Gastrocnemius medialis (tissue), 4 donors: ENCODE data around the gene VDAC1. TPM values are rescaled to one million over a fixed set of nuclear protein-coding genes. Genes with fewer than 3 reads are reported as not detected.

ENCODE experiments used
- ATAC-seq, 2 donors: fragments of 150-250 bp; one replicate each; pipeline ENCODE4 v1.9.1; 2016
- DNase-seq, 2 donors: peaks; one replicate each; pipeline ENCODE4 v3.0.0-alpha.2; 2019
- H3K27ac ChIP-seq, 4 donors: fragments of 200-600 bp; sonication (generic); 1 replicate in 1 of 4; 2 replicates in 3 of 4; pipeline ENCODE4 v1.5.1; 2016 to 2018; ENCODE audit warnings: mild to moderate bottlenecking in 2 of 4, moderate library complexity in 1 of 4
- H3K27me3 ChIP-seq, 3 donors: fragments of 200-600 bp; sonication (generic) in 2 of 3; 1 replicate in 1 of 3; 2 replicates in 2 of 3; pipeline versions ENCODE4 v1.5.1 to v1.6.0; 2016 to 2019; ENCODE audit warnings: mild to moderate bottlenecking in 1 of 3, moderate library complexity in 1 of 3
- H3K36me3 ChIP-seq, 2 donors: fragments of 200-600 bp; sonication (generic) in 1 of 2; one replicate each; pipeline ENCODE4 v1.5.1; 2017 to 2018
- H3K4me1 ChIP-seq, 2 donors: fragments of 200-600 bp; sonication (generic) in 1 of 2; one replicate each; pipeline ENCODE4 v1.5.1; 2016 to 2017; ENCODE audit warnings: mild to moderate bottlenecking in 2 of 2
- H3K4me3 ChIP-seq, 4 donors: fragments of 200-600 bp; sonication (generic) in 3 of 4; 1 replicate in 1 of 4; 2 replicates in 3 of 4; pipeline ENCODE4 v1.5.1; 2016 to 2019; ENCODE audit warnings: mild to moderate bottlenecking in 2 of 4
- H3K9me3 ChIP-seq, 3 donors: fragments of 200-600 bp; sonication (generic) in 2 of 3; 1 replicate in 1 of 3; 2 replicates in 2 of 3; pipeline ENCODE4 v1.5.1; 2016 to 2019
- POLR2A ChIP-seq, 2 donors: fragments of 450-650 bp; IDR thresholded peaks; one replicate each; pipeline ENCODE4 v1.6.1; 2017; ENCODE audit warnings: antibody characterized with exemption in 2 of 2, mild to moderate bottlenecking in 2 of 2, moderate library complexity in 2 of 2
- in situ Hi-C, 4 donors: fragments of 200-750 bp; cut with MboI; loops; one replicate each; pipeline versions ENCODE4 v1.15.0 to v1.8.0; 2017; ENCODE audit warnings: low sequenced_read_pairs in 4 of 4
- intact Hi-C: fragments of 100-400 bp; cut with DNase I; formaldehyde crosslinking; loops from one replicate; pipeline ENCODE4 v1.15.1; 2023; ENCODE audit warnings: low total_unique reads
- total RNA-seq, 4 donors: library from RNA; depleted of rRNA; stranded (reverse); fragments of >200 nt; gene quantifications; one replicate each; pipeline versions ENCODE4 v1.1.0 to v1.2.3, GENCODE V29; 2016
- TF ChIP-seq, protein P1 (sequence below), 5 experiments: fragments of 450-650 bp in 3 of 5; fragments of 200-600 bp in 2 of 5; sonication (generic) in 2 of 5; IDR thresholded peaks in 4 of 5; conservative IDR thresholded peaks in 1 of 5; 1 replicate in 4 of 5; 2 replicates in 1 of 5; pipeline ENCODE4 v1.5.1; 2016 to 2019; ENCODE audit warnings: antibody characterized with exemption in 5 of 5, mild to moderate bottlenecking in 3 of 5, moderate library complexity in 3 of 5

VDAC1 gene
- total RNA-seq, 4 donors from 2014 or later, result 412 to 611 (median 495) TPM

GRCh38 chr5:133953568-133954145 lies 51.1 kb downstream of the VDAC1 start:
- in situ Hi-C loops, result no loop called here
- H3K9me3 ChIP-seq, result no peaks in the 10 kb centered on the region
- no peak for TF ChIP-seq POLR2A (IDR thresholded peaks at IDR 0.05)
- TF ChIP-seq, protein P1, sequence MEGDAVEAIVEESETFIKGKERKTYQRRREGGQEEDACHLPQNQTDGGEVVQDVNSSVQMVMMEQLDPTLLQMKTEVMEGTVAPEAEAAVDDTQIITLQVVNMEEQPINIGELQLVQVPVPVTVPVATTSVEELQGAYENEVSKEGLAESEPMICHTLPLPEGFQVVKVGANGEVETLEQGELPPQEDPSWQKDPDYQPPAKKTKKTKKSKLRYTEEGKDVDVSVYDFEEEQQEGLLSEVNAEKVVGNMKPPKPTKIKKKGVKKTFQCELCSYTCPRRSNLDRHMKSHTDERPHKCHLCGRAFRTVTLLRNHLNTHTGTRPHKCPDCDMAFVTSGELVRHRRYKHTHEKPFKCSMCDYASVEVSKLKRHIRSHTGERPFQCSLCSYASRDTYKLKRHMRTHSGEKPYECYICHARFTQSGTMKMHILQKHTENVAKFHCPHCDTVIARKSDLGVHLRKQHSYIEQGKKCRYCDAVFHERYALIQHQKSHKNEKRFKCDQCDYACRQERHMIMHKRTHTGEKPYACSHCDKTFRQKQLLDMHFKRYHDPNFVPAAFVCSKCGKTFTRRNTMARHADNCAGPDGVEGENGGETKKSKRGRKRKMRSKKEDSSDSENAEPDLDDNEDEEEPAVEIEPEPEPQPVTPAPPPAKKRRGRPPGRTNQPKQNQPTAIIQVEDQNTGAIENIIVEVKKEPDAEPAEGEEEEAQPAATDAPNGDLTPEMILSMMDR (IDR thresholded peaks at IDR 0.05 in 4 of 5, conservative IDR thresholded peaks at IDR 0.05 in 1 of 5), result no peak
- DNase-seq (no peak), ATAC-seq (peak; percentile 2 to 17)
- peak overlapping the region in 2 of 4 donors; percentile 30 to 34 for H3K4me3 ChIP-seq
- peaks cover 14 to 15% of the 10 kb centered on the region in 2 donors for H3K4me1 ChIP-seq
- H3K27ac ChIP-seq, result peak overlapping the region; percentile 73 to 86 (median 84)
- peaks cover 0 to 25% of the 10 kb centered on the region in 2 donors for H3K36me3 ChIP-seq
- intact Hi-C loops, result loop anchor here (2.0 kb wide), 1 partner anchor 133 kb away; no protein-coding TSS in a partner anchor
- no peaks in the 10 kb centered on the region for H3K27me3 ChIP-seq

GRCh38 chr5:133952729-133953567 lies 51.8 kb downstream of the VDAC1 start:
- no peaks in the 10 kb centered on the region for H3K9me3 ChIP-seq
- no peak for TF ChIP-seq POLR2A (IDR thresholded peaks at IDR 0.05)
- TF ChIP-seq, protein P1 (IDR thresholded peaks at IDR 0.05 in 4 of 5, conservative IDR thresholded peaks at IDR 0.05 in 1 of 5), result no peak
- peak overlapping the region; percentile 73 to 86 (median 84) for H3K27ac ChIP-seq
- H3K27me3 ChIP-seq, result no peaks in the 10 kb centered on the region
- peaks cover 14 to 15% of the 10 kb centered on the region in 2 donors for H3K4me1 ChIP-seq
- peak; percentile 71 to 80 for DNase-seq
- H3K36me3 ChIP-seq, result peaks cover 0 to 19% of the 10 kb centered on the region in 2 donors
- H3K4me3 ChIP-seq, result peak overlapping the region; percentile 16 to 35 (median 32)
- ATAC-seq, result peak; percentile 100
- in situ Hi-C loops, result no loop called here
- intact Hi-C loops, result loop anchor here (2.0 kb wide), 1 partner anchor 132 kb away; no protein-coding TSS in a partner anchor

GRCh38 chr5:133950821-133951612 lies 53.8 kb downstream of the VDAC1 start:
- H3K27me3 ChIP-seq, result no peaks in the 10 kb centered on the region
- intact Hi-C loops, result no loop called here

GRCh38 chr5:133948721-133949120 lies 56.1 kb downstream of the VDAC1 start:
- H3K4me1 ChIP-seq, result peaks cover 6 to 14% of the 10 kb centered on the region in 2 donors
- H3K27me3 ChIP-seq, result no peaks in the 10 kb centered on the region
- intact Hi-C loops (loop anchor here (5.0 to 10.0 kb wide), 2 partner anchors 176 to 524 kb away; no protein-coding TSS in a partner anchor), in situ Hi-C loops (no loop called here)
- DNase-seq (no peak), ATAC-seq (no peak)
- H3K9me3 ChIP-seq, result no peaks in the 10 kb centered on the region
- no peak overlapping the region for H3K27ac ChIP-seq
- H3K36me3 ChIP-seq, result no peaks in the 10 kb centered on the region
- TF ChIP-seq, protein P1 (IDR thresholded peaks at IDR 0.05 in 4 of 5, conservative IDR thresholded peaks at IDR 0.05 in 1 of 5), result no peak
- TF ChIP-seq POLR2A (IDR thresholded peaks at IDR 0.05), result no peak
- H3K4me3 ChIP-seq, result no peak overlapping the region

More at GRCh38 chr5:133950821-133951612, 53.8 kb downstream of the VDAC1 start:
- in situ Hi-C loops, result no loop called here
- Histone ChIP-seq H3K27ac (peak overlapping the region in 1 of 4 donors; percentile 84), H3K4me3 (no peak overlapping the region), H3K36me3 (peaks cover 0 to 10% of the 10 kb centered on the region in 2 donors), H3K4me1 (peaks cover 6 to 15% of the 10 kb centered on the region in 2 donors), H3K9me3 (no peaks in the 10 kb centered on the region)
- TF ChIP-seq POLR2A (IDR thresholded peaks at IDR 0.05), result no peak
- TF ChIP-seq, protein P1 (IDR thresholded peaks at IDR 0.05 in 4 of 5, conservative IDR thresholded peaks at IDR 0.05 in 1 of 5), result no peak
- DNase-seq (no peak), ATAC-seq (no peak)
